SK-MEL-5 (cell line): ENCODE measurements around the gene PCSK4. TPM values are rescaled to one million over a fixed set of nuclear protein-coding genes. Genes with fewer than 3 reads are reported as not detected.
"Not testable (repeated sequence)": the region's sequence is repeated elsewhere in the genome, so short reads cannot be mapped to it uniquely, and the experiment has no call there.

Experiments used
- DNase-seq: peaks from one replicate; pipeline ENCODE4 v3.0.0-alpha.2; 2016; ENCODE audit warnings: low read depth, low spot score
- in situ Hi-C: cut with HindIII; loops from 2 replicates; pipeline ENCODE4 v1.10.0; 2016; ENCODE audit warnings: low sequenced_read_pairs, high pct_unique_total_duplicates, low pct_unique_long_range_greater_than_20kb
- total RNA-seq: library from RNA; depleted of rRNA; stranded (reverse); fragments of >200 nt; shearing (Covaris generic); gene quantifications from 2 replicates; pipeline ENCODE4 v1.2.3, GENCODE V29; 2014; rRNA removed

The PCSK4 gene
- total RNA-seq, 1 experiment from 2014 or later: 1.9 TPM

GRCh38 chr19:1439525-1440417 is 50.4 kb downstream of the PCSK4 start:
- DNase-seq, in situ Hi-C loops: not testable (repeated sequence)

GRCh38 chr19:1438933-1439354 is 51.2 kb downstream of the PCSK4 start:
- DNase-seq: no peak
- in situ Hi-C loops: no loop called here

- in situ Hi-C loops: no loop called here
- DNase-seq: peak; percentile 89
Observed at GRCh38 chr19:1438035-1438932, 51.9 kb downstream of the PCSK4 start, which contains the start of gene RPS15. Gene RPS15, plus strand, starts transcription at chr19:1438396. Its CDS starts 30 bp downstream, at chr19:1438426.

GRCh38 chr19:1437609-1438008 is 52.5 kb downstream of the PCSK4 start:
- in situ Hi-C loops: no loop called here
- DNase-seq: no peak

GRCh38 chr19:1435378-1435989 is 54.7 kb downstream of the PCSK4 start:
- in situ Hi-C loops: no loop called here
- DNase-seq: no peak

GRCh38 chr19:1434577-1435060 is 55.5 kb downstream of the PCSK4 start:
- in situ Hi-C loops: no loop called here
- no peak for DNase-seq

GRCh38 chr19:1434040-1434366 is 56.1 kb downstream of the PCSK4 start:
- in situ Hi-C loops: no loop called here
- no peak for DNase-seq

GRCh38 chr19:1433119-1434039 is 56.8 kb downstream of the PCSK4 start:
- in situ Hi-C loops: no loop called here
- DNase-seq: no peak

- DNase-seq: no peak
- in situ Hi-C loops: no loop called here
Observed at GRCh38 chr19:1432507-1432887, 57.7 kb downstream of the PCSK4 start.

- in situ Hi-C loops: no loop called here
- DNase-seq: no peak
Observed at GRCh38 chr19:1431759-1432506, 58.2 kb downstream of the PCSK4 start.

Other genes starting within 250 kb of the PCSK4 start
- gene ATP5F1D, start 248.6 kb downstream of the PCSK4 start, total RNA-seq: 30.3 and 36.6 TPM in 2 replicates
- 4.6 and 8.8 TPM in 2 replicates for gene MIDN, start 241.8 kb downstream of the PCSK4 start, total RNA-seq
- gene CIRBP, start 221.0 kb downstream of the PCSK4 start, total RNA-seq: 93.9 and 95.0 TPM in 2 replicates
- gene FAM174C, start 214.8 kb downstream of the PCSK4 start, total RNA-seq: 81.1 and 89.7 TPM in 2 replicates
- 0.37 and 1.5 TPM in 2 replicates for gene EFNA2, start 204.5 kb downstream of the PCSK4 start, total RNA-seq
- gene NDUFS7, start 106.4 kb downstream of the PCSK4 start, total RNA-seq: 44.2 and 59.3 TPM in 2 replicates
- gene GAMT, start 88.8 kb downstream of the PCSK4 start, total RNA-seq: 16.4 and 21.6 TPM in 2 replicates
- gene DAZAP1, start 82.8 kb downstream of the PCSK4 start, total RNA-seq: 65.5 and 71.7 TPM in 2 replicates
- gene RPS15, start 52.0 kb downstream of the PCSK4 start, total RNA-seq: 1,300 and 1,363 TPM in 2 replicates
- 1.8 and 2.0 TPM in 2 replicates for gene APC2, start 40.2 kb downstream of the PCSK4 start, total RNA-seq
- gene C19orf25, start 11.1 kb downstream of the PCSK4 start, total RNA-seq: 18.6 and 20.0 TPM in 2 replicates
- 3.2 and 4.5 TPM in 2 replicates for gene REEP6, start 831 bp upstream of the PCSK4 start, total RNA-seq
- 2.8 and 4.4 TPM in 2 replicates for gene ADAMTSL5, start 22.7 kb upstream of the PCSK4 start, total RNA-seq
- gene PLK5, start 33.7 kb upstream of the PCSK4 start, total RNA-seq: not detected in 2 replicates
- gene MEX3D, start 78.0 kb upstream of the PCSK4 start, total RNA-seq: 7.9 and 11.6 TPM in 2 replicates
- gene MBD3, start 102.5 kb upstream of the PCSK4 start, total RNA-seq: 76.4 and 84.2 TPM in 2 replicates
- 150 and 162 TPM in 2 replicates for gene UQCR11, start 115.1 kb upstream of the PCSK4 start, total RNA-seq
- gene TCF3, start 162.3 kb upstream of the PCSK4 start, total RNA-seq: 21.4 and 23.2 TPM in 2 replicates